Endometrium (tissue), 2 donors: ENCODE data around the gene PODXL.
"Not testable (repeated sequence)": the region's sequence is repeated elsewhere in the genome, so short reads cannot be mapped to it uniquely, and the experiment has no call there.

Experiments used
- FAIRE-seq: peaks from 2 replicates; lab custom pipeline; 2012; peaks lifted over from hg19 to GRCh38; lab: Jason Lieb, UNC
- donor health status: control.
- donor health status: control.

Gene PODXL

GRCh38 chr7:131538071-131538812 lies 18.2 kb downstream of the PODXL start:
- FAIRE-seq = no peak

GRCh38 chr7:131537571-131537978 lies 18.9 kb downstream of the PODXL start:
- no peak for FAIRE-seq

GRCh38 chr7:131536361-131536849 lies 20.0 kb downstream of the PODXL start:
- no peak for FAIRE-seq

GRCh38 chr7:131533566-131534561 lies 22.6 kb downstream of the PODXL start:
- FAIRE-seq = no peak

GRCh38 chr7:131533151-131533559 lies 23.3 kb downstream of the PODXL start:
- FAIRE-seq = no peak

- FAIRE-seq = no peak
These were observed 23.8 kb downstream of the PODXL start for GRCh38 chr7:131532570-131533091.

- no peak for FAIRE-seq
These were observed 26.3 kb downstream of the PODXL start for GRCh38 chr7:131530137-131530536.

GRCh38 chr7:131529617-131530016 lies 26.8 kb downstream of the PODXL start:
- FAIRE-seq = no peak

- FAIRE-seq = no peak
These were observed 27.2 kb downstream of the PODXL start for GRCh38 chr7:131529179-131529578.

GRCh38 chr7:131527456-131527855 lies 29.0 kb downstream of the PODXL start:
- FAIRE-seq = no peak

GRCh38 chr7:131525820-131526219 lies 30.6 kb downstream of the PODXL start:
- no peak for FAIRE-seq

GRCh38 chr7:131524703-131525102 lies 31.7 kb downstream of the PODXL start:
- no peak for FAIRE-seq

GRCh38 chr7:131524115-131524514 lies 32.3 kb downstream of the PODXL start:
- no peak for FAIRE-seq

GRCh38 chr7:131522325-131522930 lies 34.0 kb downstream of the PODXL start:
- FAIRE-seq = no peak

- FAIRE-seq = no peak
These were observed 34.7 kb downstream of the PODXL start for GRCh38 chr7:131521651-131522163.

GRCh38 chr7:131518626-131519025 lies 37.8 kb downstream of the PODXL start:
- no peak for FAIRE-seq

- FAIRE-seq = no peak
These were observed 39.1 kb downstream of the PODXL start for GRCh38 chr7:131517218-131517923.

GRCh38 chr7:131515471-131515870 lies 41.0 kb downstream of the PODXL start:
- FAIRE-seq = not testable (repeated sequence)

- FAIRE-seq = no peak
These were observed 43.0 kb downstream of the PODXL start for GRCh38 chr7:131513245-131514061.

- FAIRE-seq = no peak
These were observed 44.5 kb downstream of the PODXL start for GRCh38 chr7:131511774-131512535.
